ENCODE measurements around the gene TEAD4. TPM values are rescaled to one million over a fixed set of nuclear protein-coding genes. Genes with fewer than 3 reads are reported as not detected.

Gene TEAD4
- total RNA-seq, 1 experiment from 2014 or later, result 43.6 TPM

- no peak for DNase-seq (ENCODE audit: low read depth)
These were observed 121.9 kb downstream of the TEAD4 start for GRCh38 chr12:3081091-3081490.

GRCh38 chr12:3081886-3082285, 122.7 kb downstream of the TEAD4 start:
- DNase-seq (ENCODE audit: low read depth), result no peak

GRCh38 chr12:3083241-3083920, 124.2 kb downstream of the TEAD4 start:
- peak; percentile 34 for DNase-seq (ENCODE audit: low read depth)

- no peak for DNase-seq (ENCODE audit: low read depth)
These were observed 124.7 kb downstream of the TEAD4 start for GRCh38 chr12:3083921-3084347.

GRCh38 chr12:3084742-3085141, 125.5 kb downstream of the TEAD4 start:
- DNase-seq (ENCODE audit: low read depth), result no peak

- DNase-seq (ENCODE audit: low read depth), result no peak
These were observed 126.3 kb downstream of the TEAD4 start for GRCh38 chr12:3085341-3086139.

GRCh38 chr12:3086211-3086610, 127.0 kb downstream of the TEAD4 start:
- DNase-seq (ENCODE audit: low read depth), result no peak

- no peak for DNase-seq (ENCODE audit: low read depth)
These were observed 127.6 kb downstream of the TEAD4 start for GRCh38 chr12:3086729-3087323.

GRCh38 chr12:3087758-3088650, 128.8 kb downstream of the TEAD4 start:
- no peak for DNase-seq (ENCODE audit: low read depth)

GRCh38 chr12:3089588-3089987, 130.4 kb downstream of the TEAD4 start:
- DNase-seq (ENCODE audit: low read depth), result no peak

Other genes with a start within 250 kb of the TEAD4 start
- gene FKBP4, start 164.4 kb upstream of the TEAD4 start, total RNA-seq (2014; rRNA removed), result 50.0 and 55.5 TPM in 2 replicates
- 13.9 and 14.6 TPM in 2 replicates for gene ITFG2, start 146.7 kb upstream of the TEAD4 start, total RNA-seq (2014; rRNA removed)
- not detected in 2 replicates for gene NRIP2, start 124.4 kb upstream of the TEAD4 start, total RNA-seq (2014; rRNA removed)
- gene TEX52, start 102.4 kb upstream of the TEAD4 start, total RNA-seq (2014; rRNA removed), result not detected in 2 replicates
- 63.0 and 81.3 TPM in 2 replicates for gene FOXM1, start 82.2 kb upstream of the TEAD4 start, total RNA-seq (2014; rRNA removed)
- gene RHNO1, start 82.2 kb upstream of the TEAD4 start, total RNA-seq (2014; rRNA removed), result 58.9 and 62.7 TPM in 2 replicates
- 29.8 and 38.6 TPM in 2 replicates for gene TULP3, start 68.5 kb upstream of the TEAD4 start, total RNA-seq (2014; rRNA removed)
- 19.9 and 28.7 TPM in 2 replicates for gene TSPAN9, start 118.0 kb downstream of the TEAD4 start, total RNA-seq (2014; rRNA removed)